HEK293 (cell line): ENCODE data around the gene KIFC1.
A peak's percentile ranks its signal among the peaks of the same experiment; 100 is the strongest.

Experiments used
- GFI1B ChIP-seq: fragments of 450-650 bp; formaldehyde crosslinking; IDR thresholded peaks from 2 replicates; pipeline ENCODE4 v1.5.1; 2016; ENCODE audit warnings: missing biosample characterization, missing genetic modification characterization
- KLF8 ChIP-seq: fragments of 450-650 bp; formaldehyde crosslinking; IDR thresholded peaks from 2 replicates; pipeline ENCODE4 v1.5.1; 2016; ENCODE audit warnings: missing biosample characterization, missing genetic modification characterization
- MEIS1 ChIP-seq: sonication (generic); formaldehyde crosslinking; IDR thresholded peaks from 2 replicates; pipeline ENCODE4 v1.8.1; 2022; ENCODE audit warnings: missing genetic modification reagents, mild to moderate bottlenecking, borderline replicate concordance
- MYNN ChIP-seq: fragments of 450-650 bp; formaldehyde crosslinking; IDR thresholded peaks from 2 replicates; pipeline ENCODE4 v1.5.1; 2016; ENCODE audit warnings: missing biosample characterization, missing genetic modification characterization, borderline replicate concordance
- MZF1 ChIP-seq: fragments of 450-650 bp; formaldehyde crosslinking; IDR thresholded peaks from 2 replicates; pipeline ENCODE4 v1.5.1; 2017; ENCODE audit warnings: missing biosample characterization, missing genetic modification characterization, borderline replicate concordance
- OSR2 ChIP-seq: fragments of 450-650 bp; formaldehyde crosslinking; IDR thresholded peaks from 2 replicates; pipeline ENCODE4 v1.5.1; 2016; ENCODE audit warnings: missing biosample characterization, missing genetic modification characterization
- SCRT2 ChIP-seq: fragments of 450-650 bp; formaldehyde crosslinking; IDR thresholded peaks from 2 replicates; pipeline ENCODE4 v1.5.1; 2016; ENCODE audit warnings: missing biosample characterization, missing genetic modification characterization
- ZBTB20 ChIP-seq: fragments of 450-650 bp; formaldehyde crosslinking; IDR thresholded peaks from 2 replicates; pipeline ENCODE4 v1.5.1; 2016; ENCODE audit warnings: missing biosample characterization, missing genetic modification characterization
- ZNF10 ChIP-seq: fragments of 450-650 bp; formaldehyde crosslinking; IDR thresholded peaks from 2 replicates; pipeline ENCODE4 v1.5.1; 2017; ENCODE audit warnings: missing biosample characterization, missing genetic modification characterization
- ZNF112 ChIP-seq: fragments of 450-650 bp; formaldehyde crosslinking; IDR thresholded peaks from 2 replicates; pipeline ENCODE4 v1.5.0; 2017; ENCODE audit warnings: missing biosample characterization, missing genetic modification characterization
- ZNF138 ChIP-seq: fragments of 450-650 bp; formaldehyde crosslinking; IDR thresholded peaks from 2 replicates; pipeline ENCODE4 v1.5.1; 2016; ENCODE audit warnings: missing biosample characterization, missing genetic modification characterization, borderline replicate concordance
- ZNF140 ChIP-seq: fragments of 450-650 bp; formaldehyde crosslinking; IDR thresholded peaks from 2 replicates; pipeline ENCODE4 v1.5.1; 2016; ENCODE audit warnings: missing biosample characterization, missing genetic modification characterization
- ZNF155 ChIP-seq: fragments of 450-650 bp; formaldehyde crosslinking; IDR thresholded peaks from 2 replicates; pipeline ENCODE4 v1.5.1; 2016; ENCODE audit warnings: missing biosample characterization, missing genetic modification characterization
- ZNF211 ChIP-seq: fragments of 450-650 bp; formaldehyde crosslinking; IDR thresholded peaks from 2 replicates; pipeline ENCODE4 v1.5.1; 2016; ENCODE audit warnings: low read depth, missing biosample characterization, missing genetic modification characterization
- ZNF24 ChIP-seq: fragments of 450-650 bp; formaldehyde crosslinking; IDR thresholded peaks from 2 replicates; pipeline ENCODE4 v1.5.1; 2016; ENCODE audit warnings: missing biosample characterization, missing genetic modification characterization
- ZNF248 ChIP-seq: fragments of 450-650 bp; formaldehyde crosslinking; IDR thresholded peaks from 2 replicates; pipeline ENCODE4 v1.5.1; 2017; ENCODE audit warnings: missing biosample characterization, missing genetic modification characterization
- ZNF416 ChIP-seq: fragments of 450-650 bp; formaldehyde crosslinking; IDR thresholded peaks from 2 replicates; pipeline ENCODE4 v1.5.1; 2016; ENCODE audit warnings: missing biosample characterization, missing genetic modification characterization
- ZNF514 ChIP-seq: fragments of 450-650 bp; formaldehyde crosslinking; IDR thresholded peaks from 2 replicates; pipeline ENCODE4 v1.5.1; 2016; ENCODE audit warnings: missing biosample characterization, missing genetic modification characterization
- ZNF544 ChIP-seq: fragments of 450-650 bp; formaldehyde crosslinking; IDR thresholded peaks from 2 replicates; pipeline ENCODE4 v1.5.0; 2017; ENCODE audit warnings: missing biosample characterization, missing genetic modification characterization
- ZNF560 ChIP-seq: fragments of 450-650 bp; formaldehyde crosslinking; IDR thresholded peaks from 2 replicates; pipeline ENCODE4 v1.5.1; 2017; ENCODE audit warnings: missing biosample characterization, missing genetic modification characterization, borderline replicate concordance
- ZNF654 ChIP-seq: fragments of 450-650 bp; formaldehyde crosslinking; IDR thresholded peaks from 2 replicates; pipeline ENCODE4 v1.5.1; 2016; ENCODE audit warnings: low read depth, missing biosample characterization, missing genetic modification characterization
- ZNF660 ChIP-seq: fragments of 450-650 bp; IDR thresholded peaks from 2 replicates; pipeline ENCODE4 v1.5.1; 2018; ENCODE audit warnings: missing biosample characterization, mild to moderate bottlenecking, missing genetic modification characterization
- ZNF76 ChIP-seq: fragments of 450-650 bp; formaldehyde crosslinking; IDR thresholded peaks from 2 replicates; pipeline ENCODE4; 2016; ENCODE audit warnings: low read depth, missing biosample characterization, missing genetic modification characterization, borderline replicate concordance
- TF ChIP-seq, protein P1 (sequence below): fragments of 450-650 bp; formaldehyde crosslinking; IDR thresholded peaks from 2 replicates; pipeline ENCODE4 v1.5.1; 2016; ENCODE audit warnings: missing biosample characterization, missing genetic modification characterization, borderline replicate concordance
- TF ChIP-seq, protein P2 (sequence below): fragments of 450-650 bp; formaldehyde crosslinking; IDR thresholded peaks from 2 replicates; pipeline ENCODE4 v1.5.1; 2016; ENCODE audit warnings: missing biosample characterization, missing genetic modification characterization
- TF ChIP-seq, protein P3 (sequence below): fragments of 450-650 bp; formaldehyde crosslinking; IDR thresholded peaks from 2 replicates; pipeline ENCODE4 v1.5.1; 2016; ENCODE audit warnings: missing biosample characterization, missing genetic modification characterization
- TF ChIP-seq, protein P4 (sequence below): fragments of 450-650 bp; IDR thresholded peaks from 2 replicates; pipeline ENCODE4 v1.5.1; 2018; ENCODE audit warnings: missing biosample characterization, mild to moderate bottlenecking, missing genetic modification characterization
- TF ChIP-seq, protein P5 (sequence below): fragments of 450-650 bp; IDR thresholded peaks from 2 replicates; pipeline ENCODE4 v1.5.1; 2018; ENCODE audit warnings: missing biosample characterization, missing genetic modification characterization

KIFC1 gene

DNA sequence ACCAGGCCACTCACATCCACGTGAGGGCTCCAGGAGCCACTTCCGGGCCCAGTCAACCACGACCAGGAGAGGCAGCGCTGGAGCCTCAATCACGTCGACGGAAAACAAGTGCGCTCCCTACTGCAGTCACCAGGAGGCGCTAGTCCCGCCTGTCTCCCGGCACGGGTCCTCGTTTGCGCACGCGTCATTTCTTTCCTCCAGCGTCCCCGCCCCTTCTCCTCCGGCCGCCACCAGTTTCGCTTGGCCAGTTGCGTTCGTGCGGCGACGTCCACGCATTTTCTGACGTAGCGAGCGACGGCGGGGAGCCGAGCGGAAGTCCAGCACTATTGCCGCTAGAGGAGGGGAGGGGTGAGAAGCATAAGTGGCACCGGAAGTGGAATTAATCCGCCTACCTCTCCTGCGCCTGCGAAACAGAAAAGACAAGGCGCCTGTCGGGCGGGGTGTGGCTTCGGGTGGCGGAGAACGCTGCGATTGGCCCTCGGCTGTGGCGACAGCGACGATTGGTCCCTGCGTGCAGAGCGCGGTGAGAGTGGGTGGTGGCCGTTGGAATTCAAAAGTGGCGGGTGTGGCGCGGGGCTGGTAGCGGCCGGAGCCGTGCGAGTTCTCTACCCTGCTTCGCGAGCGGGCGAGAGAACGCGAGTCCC is at the start of gene KIFC1 (continued):
- TF ChIP-seq ZNF155 (tag by site-specific recombination) (no peak), OSR2 (tag by site-specific recombination) (peak; percentile 49; the same call in 1 of the 2 replicates), ZNF76 (tag by site-specific recombination) (peak; percentile 78), GFI1B (tag by site-specific recombination) (no peak), ZNF544 (tag by site-specific recombination) (no peak), MYNN (no peak), ZNF654 (peak; percentile 32), ZNF416 (tag by site-specific recombination) (no peak), SCRT2 (tag by site-specific recombination) (no peak), ZNF211 (tag by site-specific recombination) (no peak), MEIS1 (CRISPR knock-in tag) (no peak), ZNF10 (tag by site-specific recombination) (no peak; the same call in 1 of the 2 replicates), ZNF248 (tag by site-specific recombination) (no peak), ZNF514 (tag by site-specific recombination) (no peak), ZNF112 (tag by site-specific recombination) (no peak), ZNF560 (tag by site-specific recombination) (no peak), ZNF140 (tag by site-specific recombination) (no peak), MZF1 (no peak), ZBTB20 (tag by site-specific recombination) (no peak; the same call in 1 of the 2 replicates), KLF8 (tag by site-specific recombination) (peak; percentile 95), ZNF138 (no peak), ZNF660 (tag by site-specific recombination) (peak; percentile 61), ZNF24 (tag by site-specific recombination) (peak; percentile 100)
- TF ChIP-seq, protein P1, sequence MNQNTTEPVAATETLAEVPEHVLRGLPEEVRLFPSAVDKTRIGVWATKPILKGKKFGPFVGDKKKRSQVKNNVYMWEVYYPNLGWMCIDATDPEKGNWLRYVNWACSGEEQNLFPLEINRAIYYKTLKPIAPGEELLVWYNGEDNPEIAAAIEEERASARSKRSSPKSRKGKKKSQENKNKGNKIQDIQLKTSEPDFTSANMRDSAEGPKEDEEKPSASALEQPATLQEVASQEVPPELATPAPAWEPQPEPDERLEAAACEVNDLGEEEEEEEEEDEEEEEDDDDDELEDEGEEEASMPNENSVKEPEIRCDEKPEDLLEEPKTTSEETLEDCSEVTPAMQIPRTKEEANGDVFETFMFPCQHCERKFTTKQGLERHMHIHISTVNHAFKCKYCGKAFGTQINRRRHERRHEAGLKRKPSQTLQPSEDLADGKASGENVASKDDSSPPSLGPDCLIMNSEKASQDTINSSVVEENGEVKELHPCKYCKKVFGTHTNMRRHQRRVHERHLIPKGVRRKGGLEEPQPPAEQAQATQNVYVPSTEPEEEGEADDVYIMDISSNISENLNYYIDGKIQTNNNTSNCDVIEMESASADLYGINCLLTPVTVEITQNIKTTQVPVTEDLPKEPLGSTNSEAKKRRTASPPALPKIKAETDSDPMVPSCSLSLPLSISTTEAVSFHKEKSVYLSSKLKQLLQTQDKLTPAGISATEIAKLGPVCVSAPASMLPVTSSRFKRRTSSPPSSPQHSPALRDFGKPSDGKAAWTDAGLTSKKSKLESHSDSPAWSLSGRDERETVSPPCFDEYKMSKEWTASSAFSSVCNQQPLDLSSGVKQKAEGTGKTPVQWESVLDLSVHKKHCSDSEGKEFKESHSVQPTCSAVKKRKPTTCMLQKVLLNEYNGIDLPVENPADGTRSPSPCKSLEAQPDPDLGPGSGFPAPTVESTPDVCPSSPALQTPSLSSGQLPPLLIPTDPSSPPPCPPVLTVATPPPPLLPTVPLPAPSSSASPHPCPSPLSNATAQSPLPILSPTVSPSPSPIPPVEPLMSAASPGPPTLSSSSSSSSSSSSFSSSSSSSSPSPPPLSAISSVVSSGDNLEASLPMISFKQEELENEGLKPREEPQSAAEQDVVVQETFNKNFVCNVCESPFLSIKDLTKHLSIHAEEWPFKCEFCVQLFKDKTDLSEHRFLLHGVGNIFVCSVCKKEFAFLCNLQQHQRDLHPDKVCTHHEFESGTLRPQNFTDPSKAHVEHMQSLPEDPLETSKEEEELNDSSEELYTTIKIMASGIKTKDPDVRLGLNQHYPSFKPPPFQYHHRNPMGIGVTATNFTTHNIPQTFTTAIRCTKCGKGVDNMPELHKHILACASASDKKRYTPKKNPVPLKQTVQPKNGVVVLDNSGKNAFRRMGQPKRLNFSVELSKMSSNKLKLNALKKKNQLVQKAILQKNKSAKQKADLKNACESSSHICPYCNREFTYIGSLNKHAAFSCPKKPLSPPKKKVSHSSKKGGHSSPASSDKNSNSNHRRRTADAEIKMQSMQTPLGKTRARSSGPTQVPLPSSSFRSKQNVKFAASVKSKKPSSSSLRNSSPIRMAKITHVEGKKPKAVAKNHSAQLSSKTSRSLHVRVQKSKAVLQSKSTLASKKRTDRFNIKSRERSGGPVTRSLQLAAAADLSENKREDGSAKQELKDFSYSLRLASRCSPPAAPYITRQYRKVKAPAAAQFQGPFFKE = no peak
- TF ChIP-seq, protein P2, sequence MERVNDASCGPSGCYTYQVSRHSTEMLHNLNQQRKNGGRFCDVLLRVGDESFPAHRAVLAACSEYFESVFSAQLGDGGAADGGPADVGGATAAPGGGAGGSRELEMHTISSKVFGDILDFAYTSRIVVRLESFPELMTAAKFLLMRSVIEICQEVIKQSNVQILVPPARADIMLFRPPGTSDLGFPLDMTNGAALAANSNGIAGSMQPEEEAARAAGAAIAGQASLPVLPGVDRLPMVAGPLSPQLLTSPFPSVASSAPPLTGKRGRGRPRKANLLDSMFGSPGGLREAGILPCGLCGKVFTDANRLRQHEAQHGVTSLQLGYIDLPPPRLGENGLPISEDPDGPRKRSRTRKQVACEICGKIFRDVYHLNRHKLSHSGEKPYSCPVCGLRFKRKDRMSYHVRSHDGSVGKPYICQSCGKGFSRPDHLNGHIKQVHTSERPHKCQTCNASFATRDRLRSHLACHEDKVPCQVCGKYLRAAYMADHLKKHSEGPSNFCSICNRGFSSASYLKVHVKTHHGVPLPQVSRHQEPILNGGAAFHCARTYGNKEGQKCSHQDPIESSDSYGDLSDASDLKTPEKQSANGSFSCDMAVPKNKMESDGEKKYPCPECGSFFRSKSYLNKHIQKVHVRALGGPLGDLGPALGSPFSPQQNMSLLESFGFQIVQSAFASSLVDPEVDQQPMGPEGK (tag by site-specific recombination) = peak; percentile 59; the same call in 1 of the 2 replicates
- TF ChIP-seq, protein P3, sequence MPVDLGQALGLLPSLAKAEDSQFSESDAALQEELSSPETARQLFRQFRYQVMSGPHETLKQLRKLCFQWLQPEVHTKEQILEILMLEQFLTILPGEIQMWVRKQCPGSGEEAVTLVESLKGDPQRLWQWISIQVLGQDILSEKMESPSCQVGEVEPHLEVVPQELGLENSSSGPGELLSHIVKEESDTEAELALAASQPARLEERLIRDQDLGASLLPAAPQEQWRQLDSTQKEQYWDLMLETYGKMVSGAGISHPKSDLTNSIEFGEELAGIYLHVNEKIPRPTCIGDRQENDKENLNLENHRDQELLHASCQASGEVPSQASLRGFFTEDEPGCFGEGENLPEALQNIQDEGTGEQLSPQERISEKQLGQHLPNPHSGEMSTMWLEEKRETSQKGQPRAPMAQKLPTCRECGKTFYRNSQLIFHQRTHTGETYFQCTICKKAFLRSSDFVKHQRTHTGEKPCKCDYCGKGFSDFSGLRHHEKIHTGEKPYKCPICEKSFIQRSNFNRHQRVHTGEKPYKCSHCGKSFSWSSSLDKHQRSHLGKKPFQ (tag by site-specific recombination) = no peak
- TF ChIP-seq, protein P4, sequence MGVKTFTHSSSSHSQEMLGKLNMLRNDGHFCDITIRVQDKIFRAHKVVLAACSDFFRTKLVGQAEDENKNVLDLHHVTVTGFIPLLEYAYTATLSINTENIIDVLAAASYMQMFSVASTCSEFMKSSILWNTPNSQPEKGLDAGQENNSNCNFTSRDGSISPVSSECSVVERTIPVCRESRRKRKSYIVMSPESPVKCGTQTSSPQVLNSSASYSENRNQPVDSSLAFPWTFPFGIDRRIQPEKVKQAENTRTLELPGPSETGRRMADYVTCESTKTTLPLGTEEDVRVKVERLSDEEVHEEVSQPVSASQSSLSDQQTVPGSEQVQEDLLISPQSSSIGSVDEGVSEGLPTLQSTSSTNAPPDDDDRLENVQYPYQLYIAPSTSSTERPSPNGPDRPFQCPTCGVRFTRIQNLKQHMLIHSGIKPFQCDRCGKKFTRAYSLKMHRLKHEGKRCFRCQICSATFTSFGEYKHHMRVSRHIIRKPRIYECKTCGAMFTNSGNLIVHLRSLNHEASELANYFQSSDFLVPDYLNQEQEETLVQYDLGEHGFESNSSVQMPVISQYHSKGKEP (tag by site-specific recombination) = 0 out of 2 replicates have a peak, but pooled peaks have one; percentile 12
- TF ChIP-seq, protein P5, sequence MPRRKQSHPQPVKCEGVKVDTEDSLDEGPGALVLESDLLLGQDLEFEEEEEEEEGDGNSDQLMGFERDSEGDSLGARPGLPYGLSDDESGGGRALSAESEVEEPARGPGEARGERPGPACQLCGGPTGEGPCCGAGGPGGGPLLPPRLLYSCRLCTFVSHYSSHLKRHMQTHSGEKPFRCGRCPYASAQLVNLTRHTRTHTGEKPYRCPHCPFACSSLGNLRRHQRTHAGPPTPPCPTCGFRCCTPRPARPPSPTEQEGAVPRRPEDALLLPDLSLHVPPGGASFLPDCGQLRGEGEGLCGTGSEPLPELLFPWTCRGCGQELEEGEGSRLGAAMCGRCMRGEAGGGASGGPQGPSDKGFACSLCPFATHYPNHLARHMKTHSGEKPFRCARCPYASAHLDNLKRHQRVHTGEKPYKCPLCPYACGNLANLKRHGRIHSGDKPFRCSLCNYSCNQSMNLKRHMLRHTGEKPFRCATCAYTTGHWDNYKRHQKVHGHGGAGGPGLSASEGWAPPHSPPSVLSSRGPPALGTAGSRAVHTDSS (tag by site-specific recombination) = no peak
